Keratinocyte (primary cell): ENCODE measurements around the gene GPC1. TPM values are rescaled to one million over a fixed set of nuclear protein-coding genes. Genes with fewer than 3 reads are reported as not detected.

ENCODE experiments used
- DNase-seq: peaks from one replicate; pipeline ENCODE4 v3.0.0-alpha.2; 2011; ENCODE audit warnings: low read depth, missing footprints, low spot score
- FAIRE-seq: peaks from 2 replicates; lab custom pipeline; 2011; peaks lifted over from hg19 to GRCh38; lab: Jason Lieb, UNC
- H2AFZ ChIP-seq: 2 replicates; pipeline ENCODE4 v1.6.0; 2012; ENCODE audit warnings: low read length, control low read depth, inconsistent platforms; ENCODE audit not compliant: control insufficient read depth
- H3K27ac ChIP-seq: 2 replicates; pipeline ENCODE4 v1.5.1; 2011; ENCODE audit warnings: low read length; ENCODE audit not compliant: control insufficient read depth, insufficient read depth
- H3K27me3 ChIP-seq: 3 replicates; pipeline ENCODE4 v1.6.0; 2011; ENCODE audit warnings: low read length; ENCODE audit not compliant: control insufficient read depth, insufficient read depth; ENCODE audit errors: extremely low read depth
- H3K36me3 ChIP-seq, 2 experiments: 2 replicates in 1 of 2; 3 replicates in 1 of 2; pipeline ENCODE4 v1.5.1; 2011; ENCODE audit warnings: low read length in 2 of 2, mild to moderate bottlenecking in 1 of 2; ENCODE audit not compliant: control insufficient read depth in 2 of 2, insufficient read depth in 2 of 2; ENCODE audit errors: extremely low read depth in 1 of 2
- H3K4me1 ChIP-seq: 3 replicates; pipeline ENCODE4 v1.5.1; 2011; ENCODE audit warnings: low read length; ENCODE audit not compliant: control insufficient read depth, insufficient read depth; ENCODE audit errors: extremely low read depth
- H3K4me2 ChIP-seq: 3 replicates; pipeline ENCODE4 v1.6.0; 2011; ENCODE audit warnings: low read depth, low read length; ENCODE audit not compliant: control insufficient read depth, insufficient read depth; ENCODE audit errors: extremely low read depth
- H3K4me3 ChIP-seq, 3 experiments: fragments of 200-600 bp in 1 of 3; sonication (generic) in 1 of 3; 2 replicates in 2 of 3; 3 replicates in 1 of 3; pipeline ENCODE4 v1.5.1; 2011 to 2016; ENCODE audit warnings: low read length in 3 of 3, mild to moderate bottlenecking in 3 of 3, control low read depth in 2 of 3, inconsistent platforms in 1 of 3, low read depth in 1 of 3, mixed read lengths in 1 of 3, mixed run types in 1 of 3, moderate library complexity in 1 of 3; ENCODE audit not compliant: control insufficient read depth in 2 of 3, insufficient read depth in 2 of 3; ENCODE audit errors: extremely low read depth in 1 of 3
- H3K79me2 ChIP-seq: 2 replicates; pipeline ENCODE4 v1.6.0; 2012; ENCODE audit warnings: low read length; ENCODE audit not compliant: control insufficient read depth, insufficient read depth
- H3K9ac ChIP-seq: 3 replicates; pipeline ENCODE4 v1.6.0; 2011; ENCODE audit warnings: low read length; ENCODE audit not compliant: control insufficient read depth, insufficient read depth; ENCODE audit errors: extremely low read depth
- H3K9me1 ChIP-seq: 3 replicates; pipeline ENCODE4 v1.6.0; 2011; ENCODE audit warnings: low read length; ENCODE audit not compliant: control insufficient read depth, insufficient read depth; ENCODE audit errors: extremely low read depth
- H3K9me3 ChIP-seq: 2 replicates; pipeline ENCODE4 v1.5.1; 2012; ENCODE audit warnings: low read depth, low read length; ENCODE audit not compliant: control insufficient read depth
- H4K20me1 ChIP-seq: 3 replicates; pipeline ENCODE4 v1.6.0; 2011; ENCODE audit warnings: low read length; ENCODE audit not compliant: control insufficient read depth, insufficient read depth; ENCODE audit errors: extremely low read depth
- EZH2 ChIP-seq: IDR thresholded peaks from one replicate; pipeline ENCODE4 v1.6.1; 2012; ENCODE audit warnings: inconsistent platforms, mild to moderate bottlenecking, low read length, moderate library complexity
- dilution Hi-C: fragments of 300-500 bp; cut with MboI; formaldehyde crosslinking; loops from one replicate; pipeline ENCODE4 v1.7.0; 2020; ENCODE audit warnings: low sequenced_read_pairs; ENCODE audit not compliant: extremely low pct_ligation_motif_present
- polyA plus RNA-seq, 5 experiments: library from polyadenylated mRNA; depleted of rRNA in 3 of 5; stranded (reverse) in 3 of 5; stranded (forward) in 1 of 5; unstranded in 1 of 5; fragments of >200 nt; gene quantifications; 1 replicate in 1 of 5; 2 replicates in 3 of 5; 3 replicates in 1 of 5; pipeline versions ENCODE4 v1.2.1 to v1.2.3, GENCODE V29; 2011 to 2012; ENCODE audit warnings: missing spikeins in 2 of 5, low read depth in 1 of 5, low replicate concordance in 1 of 5
- TF ChIP-seq, protein P1 (sequence below), 3 experiments: IDR thresholded peaks in 1 of 3; conservative IDR thresholded peaks in 1 of 3; optimal IDR thresholded peaks in 1 of 3; 2 replicates in 2 of 3; 3 replicates in 1 of 3; pipeline versions ENCODE3 to v1.5.1; 2011; ENCODE audit warnings: low read length in 3 of 3, mild to moderate bottlenecking in 3 of 3, moderate library complexity in 2 of 3, control low read depth in 1 of 3, inconsistent platforms in 1 of 3; ENCODE audit not compliant: insufficient read depth in 2 of 3; ENCODE audit errors: extremely low read depth in 1 of 3

Gene GPC1
- polyA plus RNA-seq, 1 donor (not counting 4 experiments of a cell fraction or from before 2014, with no cell fraction given) = 46.6 TPM

DNA sequence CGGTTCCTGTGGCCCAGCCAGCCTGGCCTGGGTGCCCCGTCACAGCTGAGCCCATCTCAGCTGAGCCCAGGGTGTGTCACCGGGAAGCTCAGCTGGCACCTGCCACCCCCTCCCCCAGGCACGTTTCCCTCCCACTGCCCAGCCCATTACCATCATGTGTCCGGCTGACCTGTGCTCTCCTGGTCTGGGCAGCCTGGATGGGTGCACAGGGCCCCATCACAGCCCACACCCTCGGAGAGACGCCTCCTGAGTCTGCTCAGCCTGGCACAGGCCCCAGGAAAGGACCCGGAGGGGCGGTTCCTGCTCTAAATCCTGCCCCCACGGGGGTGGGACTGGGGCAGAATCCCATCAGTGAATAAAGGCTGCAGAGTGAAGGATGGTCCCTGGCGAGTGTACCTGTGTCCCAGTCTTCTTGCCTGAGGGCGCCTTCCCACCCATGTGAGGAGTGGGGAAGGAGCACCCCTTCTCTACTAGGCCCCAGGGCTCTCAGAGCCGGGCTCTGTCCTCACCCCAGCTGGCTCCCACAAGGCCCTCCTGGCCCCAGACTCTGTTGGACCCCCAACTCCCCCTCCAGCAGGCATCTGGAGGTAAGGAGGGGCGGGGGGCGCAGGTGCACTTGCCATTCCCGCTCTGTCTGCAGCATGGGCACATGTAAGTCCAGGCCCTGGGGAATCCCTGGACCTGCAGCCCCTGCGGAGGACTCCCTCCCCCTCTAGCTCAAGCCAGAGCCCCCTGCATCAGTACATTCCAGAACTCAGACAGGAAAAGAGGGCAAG lies 21.2 kb downstream of the GPC1 start:
- dilution Hi-C loops = no loop called here
- DNase-seq = no peak
- peaks cover 34% of the 10 kb centered on the region for H4K20me1 ChIP-seq
- no peak overlapping the region for H3K9ac ChIP-seq
- H2AFZ ChIP-seq = no peak overlapping the region
- H3K36me3 ChIP-seq = peaks cover 4 to 7% of the 10 kb centered on the region in 2 experiments
- H3K79me2 ChIP-seq = peaks cover 29% of the 10 kb centered on the region
- H3K27ac ChIP-seq = no peak overlapping the region
- H3K9me1 ChIP-seq = no peaks in the 10 kb centered on the region
- peaks cover 5% of the 10 kb centered on the region for H3K27me3 ChIP-seq
- no peak overlapping the region for H3K4me3 ChIP-seq
- FAIRE-seq = no peak
- H3K9me3 ChIP-seq = no peaks in the 10 kb centered on the region
- H3K4me1 ChIP-seq = peaks cover 19% of the 10 kb centered on the region
- no peak overlapping the region for H3K4me2 ChIP-seq
- TF ChIP-seq EZH2 = no peak
- TF ChIP-seq, protein P1, sequence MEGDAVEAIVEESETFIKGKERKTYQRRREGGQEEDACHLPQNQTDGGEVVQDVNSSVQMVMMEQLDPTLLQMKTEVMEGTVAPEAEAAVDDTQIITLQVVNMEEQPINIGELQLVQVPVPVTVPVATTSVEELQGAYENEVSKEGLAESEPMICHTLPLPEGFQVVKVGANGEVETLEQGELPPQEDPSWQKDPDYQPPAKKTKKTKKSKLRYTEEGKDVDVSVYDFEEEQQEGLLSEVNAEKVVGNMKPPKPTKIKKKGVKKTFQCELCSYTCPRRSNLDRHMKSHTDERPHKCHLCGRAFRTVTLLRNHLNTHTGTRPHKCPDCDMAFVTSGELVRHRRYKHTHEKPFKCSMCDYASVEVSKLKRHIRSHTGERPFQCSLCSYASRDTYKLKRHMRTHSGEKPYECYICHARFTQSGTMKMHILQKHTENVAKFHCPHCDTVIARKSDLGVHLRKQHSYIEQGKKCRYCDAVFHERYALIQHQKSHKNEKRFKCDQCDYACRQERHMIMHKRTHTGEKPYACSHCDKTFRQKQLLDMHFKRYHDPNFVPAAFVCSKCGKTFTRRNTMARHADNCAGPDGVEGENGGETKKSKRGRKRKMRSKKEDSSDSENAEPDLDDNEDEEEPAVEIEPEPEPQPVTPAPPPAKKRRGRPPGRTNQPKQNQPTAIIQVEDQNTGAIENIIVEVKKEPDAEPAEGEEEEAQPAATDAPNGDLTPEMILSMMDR (optimal IDR thresholded peaks at IDR 0.05 in 1 of 3, IDR thresholded peaks at IDR 0.05 in 1 of 3, conservative IDR thresholded peaks at IDR 0.05 in 1 of 3; ENCODE audit: extremely low read depth in 1 of 3, insufficient read depth in 2 of 3, low read length in 3 of 3) = no peak

DNA sequence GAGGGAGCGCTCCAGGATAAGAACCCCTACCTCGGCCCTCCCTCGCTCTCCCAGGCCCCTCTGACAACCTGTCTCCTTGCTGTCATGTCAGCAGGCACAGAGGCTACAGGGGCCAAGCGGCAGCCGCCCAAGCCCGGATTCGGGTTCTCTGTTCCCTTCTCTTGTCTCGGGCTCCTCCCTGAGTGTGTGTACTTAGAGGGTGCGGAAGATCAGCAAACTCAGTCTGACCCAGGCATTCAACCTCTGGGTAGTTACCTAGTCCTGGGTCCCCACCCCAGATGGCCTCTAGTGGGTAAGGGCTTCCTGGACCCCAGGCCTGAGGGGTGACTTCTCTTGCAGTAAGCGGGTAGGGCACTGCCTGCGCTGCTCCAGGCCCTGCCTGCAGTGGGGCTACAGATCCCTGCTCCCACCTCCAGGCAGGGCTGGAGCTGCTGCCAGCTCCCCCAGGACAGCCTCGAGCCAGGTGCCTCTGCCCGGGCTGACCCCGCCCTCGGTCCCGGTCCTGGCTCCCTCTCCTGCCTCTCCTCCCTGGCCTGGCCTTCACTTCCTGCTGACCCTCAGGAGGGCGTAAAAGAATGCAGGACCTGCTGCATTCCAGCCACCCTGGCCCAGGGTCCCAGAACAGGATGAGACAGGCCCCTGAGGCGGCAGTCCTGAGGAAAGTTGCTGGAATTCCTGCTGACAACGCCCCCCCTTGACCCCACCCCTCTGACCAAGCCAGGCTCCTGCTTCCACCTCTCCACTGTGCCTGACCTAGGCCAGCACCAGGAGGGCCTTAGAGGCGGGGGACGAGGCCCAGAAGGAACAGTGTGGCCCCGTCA lies 22.0 kb downstream of the GPC1 start:
- H3K79me2 ChIP-seq = peaks cover 22% of the 10 kb centered on the region

More for the DNA sequence above, 22.0 kb downstream of the GPC1 start:
- Histone ChIP-seq H3K9me3 (no peaks in the 10 kb centered on the region), H3K27me3 (peaks cover 5% of the 10 kb centered on the region), H3K27ac (no peak overlapping the region), H2AFZ (no peak overlapping the region), H3K9me1 (no peaks in the 10 kb centered on the region), H3K4me1 (peaks cover 11% of the 10 kb centered on the region), H3K9ac (no peak overlapping the region), H4K20me1 (peaks cover 34% of the 10 kb centered on the region), H3K4me2 (no peak overlapping the region), H3K36me3 (peaks cover 4 to 9% of the 10 kb centered on the region in 2 experiments), H3K4me3 (no peak overlapping the region)
- dilution Hi-C loops = no loop called here
- FAIRE-seq (no peak), DNase-seq (no peak)
- TF ChIP-seq, protein P1 (optimal IDR thresholded peaks at IDR 0.05 in 1 of 3, IDR thresholded peaks at IDR 0.05 in 1 of 3, conservative IDR thresholded peaks at IDR 0.05 in 1 of 3; ENCODE audit: extremely low read depth in 1 of 3, insufficient read depth in 2 of 3, low read length in 3 of 3) = no peak
- TF ChIP-seq EZH2 = no peak
